Activated CD4-positive, alpha-beta T cell treated with anti-CD3 and anti-CD28 coated beads, Interleukin-2, amount 10 ng/mL, durations not matched to agents 7 days and 5 days (primary cell): ENCODE data around the gene CDC42EP1. TPM values are rescaled to one million over a fixed set of nuclear protein-coding genes. Genes with fewer than 3 reads are reported as not detected.
"Not testable (repeated sequence)": the region's sequence is repeated elsewhere in the genome, so short reads cannot be mapped to it uniquely, and the experiment has no call there.

Experiments used
- CTCF ChIA-PET: fragments of 350-600 bp; sonication (Branson Sonifier 250); formaldehyde crosslinking; loops from one replicate; lab custom pipeline; 2021; ENCODE audit warnings: antibody characterized with exemption; lab: Charles Lee
- POLR2A ChIA-PET: fragments of 350-600 bp; sonication (Branson Sonifier 250); formaldehyde crosslinking; loops from one replicate; lab custom pipeline; 2021; ENCODE audit warnings: antibody characterized with exemption; lab: Charles Lee
- DNase-seq: peaks from one replicate; pipeline ENCODE4 v3.0.0-alpha.2; 2020
- H3K27ac Mint-ChIP-seq: one replicate; pipeline ENCODE4 v1.8.0; 2021; ENCODE audit warnings: mild to moderate bottlenecking, moderate library complexity, mixed read lengths
- H3K27me3 Mint-ChIP-seq: one replicate; pipeline ENCODE4 v1.8.0; 2021; ENCODE audit warnings: mixed read lengths
- H3K36me3 Mint-ChIP-seq: one replicate; pipeline ENCODE4 v1.8.0; 2021; ENCODE audit warnings: low read depth, mixed read lengths
- H3K4me1 Mint-ChIP-seq: one replicate; pipeline ENCODE4 v1.8.0; 2021; ENCODE audit warnings: mixed read lengths
- H3K4me3 Mint-ChIP-seq: one replicate; pipeline ENCODE4 v1.8.0; 2021; ENCODE audit warnings: mild to moderate bottlenecking, moderate library complexity, mixed read lengths
- H3K9me3 Mint-ChIP-seq: one replicate; pipeline ENCODE4 v1.8.0; 2021; ENCODE audit warnings: mixed read lengths
- total RNA-seq, 2 experiments: library from RNA; stranded (reverse); gene quantifications; one replicate each; pipeline ENCODE4 v1.2.3, GENCODE V29; 2021

Gene CDC42EP1
- total RNA-seq, 2 experiments from 2014 or later: 0.30 TPM; not detected in 1

DNA sequence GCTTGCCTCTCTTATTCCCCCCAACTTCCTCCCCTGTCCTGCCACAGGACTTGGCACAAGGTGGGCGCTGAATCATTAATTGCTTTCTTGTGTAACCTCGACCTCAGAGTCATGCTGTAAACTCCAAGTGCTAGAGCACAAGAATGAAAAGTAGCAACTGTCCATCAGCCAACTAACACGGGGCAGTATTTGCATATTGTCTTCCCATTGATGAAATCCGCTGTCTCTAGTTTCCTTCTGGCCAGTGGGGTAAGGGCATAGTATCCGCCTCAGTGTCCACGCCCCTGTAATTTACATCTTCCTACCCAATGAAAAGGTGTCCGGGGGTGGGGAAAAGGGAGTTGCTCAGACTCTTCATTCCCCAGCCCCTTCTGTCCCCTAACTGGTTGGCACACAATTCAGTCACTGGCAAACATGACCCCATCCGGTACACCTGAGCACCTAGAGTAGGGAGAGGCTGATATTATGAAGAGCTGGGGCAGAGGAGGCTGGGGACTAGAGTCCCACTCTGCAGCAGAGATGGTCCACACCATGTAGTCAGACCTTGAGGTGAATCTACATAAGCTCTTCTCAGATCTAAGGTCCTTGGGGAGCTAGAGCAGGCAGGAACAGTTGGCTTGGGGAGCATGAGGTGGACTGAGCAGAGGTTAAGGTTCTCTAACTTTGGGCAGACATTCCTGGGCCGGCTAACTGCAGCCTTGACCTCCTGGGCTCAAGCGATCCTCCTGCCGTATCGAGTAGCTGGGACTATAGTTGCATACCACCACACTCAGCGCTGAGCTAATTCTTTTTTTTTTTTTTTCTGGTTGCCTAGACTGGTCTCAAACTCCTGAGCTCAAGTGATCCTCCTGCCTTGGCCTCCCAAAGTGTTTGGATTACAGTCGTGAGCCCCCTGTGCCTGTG is 41.5 kb downstream of the CDC42EP1 start:
- no peak for DNase-seq
- POLR2A ChIA-PET: no interaction called here
- peaks cover 3% of the 10 kb centered on the region for H3K36me3 Mint-ChIP-seq
- peaks cover 32% of the 10 kb centered on the region for H3K4me1 Mint-ChIP-seq
- H3K27ac Mint-ChIP-seq: no peak overlapping the region
- CTCF ChIA-PET: interaction anchor here (0.6 to 1.6 kb wide), 5 partner anchors 9 to 863 kb away, joined by 3 to 5 read pairs (median 4); no protein-coding TSS in a partner anchor
- H3K27me3 Mint-ChIP-seq: peaks cover 17% of the 10 kb centered on the region
- H3K9me3 Mint-ChIP-seq: no peaks in the 10 kb centered on the region
- no peak overlapping the region for H3K4me3 Mint-ChIP-seq

DNA sequence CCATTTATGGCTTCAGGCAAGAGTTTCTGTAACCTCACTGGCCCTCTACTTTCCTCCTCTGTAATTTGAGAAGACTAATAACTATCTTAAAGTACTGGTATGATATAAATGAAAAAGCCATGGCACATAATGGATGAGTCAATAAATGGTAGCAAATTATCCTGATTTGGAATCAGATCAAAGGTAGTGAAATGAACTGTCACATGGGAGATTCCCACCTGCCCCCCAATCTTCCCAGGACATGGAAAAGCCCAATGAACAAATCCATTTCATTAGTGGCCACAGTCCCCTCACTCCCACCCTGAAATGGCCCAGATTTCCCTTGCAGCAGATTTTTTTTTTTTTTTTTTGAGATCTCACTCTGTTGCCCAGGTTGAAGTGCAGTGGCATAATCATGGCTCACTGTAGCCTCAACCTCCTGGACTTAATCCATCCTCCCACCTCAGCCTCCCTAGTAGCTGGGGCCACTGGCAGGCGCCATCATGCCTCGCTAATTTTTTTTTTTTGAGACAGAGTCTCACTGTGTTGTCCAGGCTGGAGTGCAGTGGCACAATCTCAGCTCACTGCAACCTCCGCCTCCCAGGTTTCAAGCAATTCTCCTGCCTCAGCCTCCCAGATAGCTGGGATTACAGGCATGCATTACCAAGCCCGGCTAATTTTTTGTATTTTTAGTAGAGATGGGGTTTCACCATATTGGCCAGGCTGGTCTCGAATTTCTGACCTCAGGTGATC is 42.4 kb downstream of the CDC42EP1 start:
- DNase-seq, H3K36me3 Mint-ChIP-seq, POLR2A ChIA-PET, H3K4me3 Mint-ChIP-seq, H3K9me3 Mint-ChIP-seq: not testable (repeated sequence)
- H3K4me1 Mint-ChIP-seq: peaks cover 41% of the 10 kb centered on the region
- CTCF ChIA-PET: interaction anchor here (0.6 to 1.6 kb wide), 5 partner anchors 10 to 63 kb away, joined by 3 to 5 read pairs (median 4); no protein-coding TSS in a partner anchor
- peaks cover 17% of the 10 kb centered on the region for H3K27me3 Mint-ChIP-seq
- peak overlapping the region; percentile 66 for H3K27ac Mint-ChIP-seq

DNA sequence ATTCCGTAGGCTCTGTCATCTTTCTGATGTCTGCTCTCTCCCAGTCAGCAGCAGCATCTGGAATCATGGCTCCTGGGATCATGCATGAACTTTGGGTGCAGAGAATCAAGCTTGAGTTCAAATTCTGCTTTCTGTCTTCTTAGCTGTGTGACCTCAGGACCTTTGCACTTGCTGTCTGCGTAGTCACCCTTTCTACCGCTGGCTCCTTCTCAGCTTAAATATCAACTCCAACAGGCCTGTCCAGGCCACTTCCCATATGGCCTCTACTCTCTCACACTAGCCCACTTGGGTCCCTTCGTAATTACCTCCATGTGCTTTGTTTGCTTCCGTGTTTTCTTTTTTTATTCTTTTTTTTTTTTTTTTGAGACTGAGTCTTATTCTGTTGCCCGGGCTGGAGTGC is 43.8 kb downstream of the CDC42EP1 start:
- POLR2A ChIA-PET: no interaction called here
- Mint-ChIP-seq H3K4me3 (no peak overlapping the region), H3K27me3 (peaks cover 17% of the 10 kb centered on the region)

DNA sequence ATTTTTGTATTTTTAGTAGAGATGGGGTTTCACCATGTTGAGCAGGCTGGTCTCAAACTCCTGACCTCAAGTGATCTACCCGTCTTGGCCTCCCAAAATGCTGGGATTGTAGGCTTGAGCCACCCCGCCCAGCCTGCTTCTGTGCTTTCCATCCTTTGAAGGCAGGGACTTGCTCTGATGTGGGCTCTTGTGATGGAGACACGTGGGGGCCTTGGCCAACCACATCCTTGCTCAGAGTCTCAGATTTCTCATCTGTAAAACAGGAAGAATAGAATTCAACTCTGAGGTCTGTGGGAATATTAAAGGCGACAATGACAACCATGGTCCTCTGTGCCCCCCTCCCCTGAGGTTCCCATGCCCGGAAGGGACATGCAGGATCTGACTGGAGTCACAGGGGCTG is 44.6 kb downstream of the CDC42EP1 start:
- ChIA-PET POLR2A (interaction anchor here (0.5 kb wide), 1 partner anchor 81 kb away, joined by 3 read pairs; the partner anchor contains the start of gene NOL12), CTCF (interaction anchor here (0.7 to 5.2 kb wide), 8 partner anchors 8 to 353 kb away, joined by 3 to 89 read pairs (median 4); no protein-coding TSS in a partner anchor)
- H3K4me1 Mint-ChIP-seq: peaks cover 49% of the 10 kb centered on the region
- DNase-seq: peak; percentile 82
- peak overlapping the region; percentile 55 for H3K4me3 Mint-ChIP-seq
- peak overlapping the region; percentile 73 for H3K27ac Mint-ChIP-seq
- H3K27me3 Mint-ChIP-seq: peaks cover 15% of the 10 kb centered on the region
- H3K36me3 Mint-ChIP-seq: peaks cover 3% of the 10 kb centered on the region
- no peaks in the 10 kb centered on the region for H3K9me3 Mint-ChIP-seq

More for the DNA sequence above, 43.8 kb downstream of the CDC42EP1 start:
- CTCF ChIA-PET: interaction anchor here (0.7 to 1.8 kb wide), 5 partner anchors 12 to 352 kb away, joined by 3 to 7 read pairs (median 5); no protein-coding TSS in a partner anchor
- DNase-seq: no peak
- no peaks in the 10 kb centered on the region for H3K9me3 Mint-ChIP-seq
- H3K36me3 Mint-ChIP-seq: peaks cover 3% of the 10 kb centered on the region
- H3K27ac Mint-ChIP-seq: no peak overlapping the region
- H3K4me1 Mint-ChIP-seq: peaks cover 46% of the 10 kb centered on the region

DNA sequence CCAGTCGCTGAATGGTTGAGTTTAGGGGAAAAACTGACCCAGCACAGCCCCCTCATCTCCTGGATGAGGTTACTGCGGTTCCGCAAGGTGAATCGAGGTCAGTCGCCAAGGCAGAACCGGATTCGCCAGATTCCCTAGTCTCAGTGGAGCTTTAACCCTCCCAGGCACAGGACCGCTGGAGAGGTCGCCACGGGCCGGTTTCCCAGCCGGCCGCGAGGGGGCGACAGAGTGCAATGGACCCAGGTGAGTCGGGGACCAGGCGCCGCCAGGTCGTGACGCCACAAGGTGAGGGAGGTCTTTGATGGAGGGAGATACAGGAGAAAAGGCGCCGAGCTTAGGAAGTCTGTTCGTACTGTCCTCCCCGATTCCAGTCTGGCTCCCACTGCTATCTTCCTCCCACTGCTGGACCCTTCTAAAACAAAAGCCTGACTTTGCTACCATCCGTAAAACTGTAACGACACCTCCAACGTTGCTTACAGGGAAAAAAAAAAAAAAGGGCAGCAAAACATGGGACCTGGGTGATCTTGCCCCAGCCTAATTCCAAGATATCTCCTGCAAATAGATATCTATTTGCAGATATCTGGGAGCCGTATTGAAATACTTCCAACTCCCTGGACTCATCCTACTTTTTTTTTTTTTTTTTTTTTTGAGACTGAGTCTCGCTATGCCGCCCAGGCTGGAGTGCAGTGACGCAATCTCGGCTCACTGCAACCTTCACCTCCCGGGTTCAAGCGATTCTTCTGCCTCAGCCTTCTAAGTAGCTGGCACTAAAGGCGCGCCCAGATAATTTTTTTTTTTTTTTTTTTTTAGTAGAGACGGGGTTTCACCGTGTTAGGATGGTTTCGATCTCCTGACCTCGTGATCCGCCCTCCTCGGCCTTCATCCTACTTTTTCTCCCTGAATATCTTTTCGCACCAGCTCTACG is 47.0 kb downstream of the CDC42EP1 start:
- Mint-ChIP-seq H3K27me3 (peaks cover 8% of the 10 kb centered on the region), H3K9me3 (no peaks in the 10 kb centered on the region), H3K4me1 (peaks cover 59% of the 10 kb centered on the region), H3K4me3 (peak overlapping the region; percentile 68), H3K36me3 (peaks cover 3% of the 10 kb centered on the region), H3K27ac (peak overlapping the region; percentile 95)
- POLR2A ChIA-PET: interaction anchor here (1.9 kb wide), 1 partner anchor 15 kb away, joined by 10 read pairs; no protein-coding TSS in a partner anchor
- peak; percentile 88 for DNase-seq
- CTCF ChIA-PET: interaction anchor here (0.6 to 5.2 kb wide), 48 partner anchors 10 to 1209 kb away, joined by 3 to 89 read pairs (median 4); partner anchors contain the start of genes ANKRD54, GCAT, NOL12 and PDXP

DNA sequence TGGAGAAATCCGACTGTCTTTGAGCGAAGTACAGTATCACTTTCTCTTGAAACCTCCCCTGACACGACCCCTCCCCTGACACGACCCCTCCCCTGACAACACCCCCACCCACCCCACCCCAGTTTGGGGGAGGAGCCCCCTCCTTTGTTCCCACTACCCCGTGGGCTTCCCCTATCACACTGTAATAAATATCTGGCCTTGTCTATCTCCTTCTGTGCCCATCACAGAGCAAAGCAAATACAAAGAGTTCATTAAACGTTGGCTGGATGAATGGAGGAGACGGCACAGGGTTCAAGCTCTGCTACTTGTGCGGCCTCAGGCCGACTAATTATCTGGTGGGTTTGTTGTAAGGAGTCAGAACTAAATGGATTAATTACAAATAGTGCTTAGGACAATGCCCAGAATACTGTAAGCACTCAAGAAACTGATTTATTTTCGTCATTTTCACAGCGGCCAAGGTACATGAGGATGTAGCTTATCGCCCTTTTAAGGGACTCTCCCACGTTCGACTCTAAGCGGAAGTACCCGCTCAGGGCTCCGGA is 47.7 kb downstream of the CDC42EP1 start:
- peak; percentile 21 for DNase-seq
- POLR2A ChIA-PET: interaction anchor here (1.9 kb wide), 1 partner anchor 16 kb away, joined by 10 read pairs; no protein-coding TSS in a partner anchor
- peak overlapping the region; percentile 77 for H3K4me3 Mint-ChIP-seq
- H3K9me3 Mint-ChIP-seq: no peaks in the 10 kb centered on the region
- H3K27me3 Mint-ChIP-seq: peaks cover 2% of the 10 kb centered on the region
- H3K4me1 Mint-ChIP-seq: peaks cover 57% of the 10 kb centered on the region
- H3K36me3 Mint-ChIP-seq: peaks cover 3% of the 10 kb centered on the region
- CTCF ChIA-PET: interaction anchor here (0.7 to 5.2 kb wide), 25 partner anchors 10 to 1210 kb away, joined by 3 to 89 read pairs (median 5); partner anchors contain the start of genes ANKRD54, GCAT and NOL12
- peak overlapping the region; percentile 95 for H3K27ac Mint-ChIP-seq

DNA sequence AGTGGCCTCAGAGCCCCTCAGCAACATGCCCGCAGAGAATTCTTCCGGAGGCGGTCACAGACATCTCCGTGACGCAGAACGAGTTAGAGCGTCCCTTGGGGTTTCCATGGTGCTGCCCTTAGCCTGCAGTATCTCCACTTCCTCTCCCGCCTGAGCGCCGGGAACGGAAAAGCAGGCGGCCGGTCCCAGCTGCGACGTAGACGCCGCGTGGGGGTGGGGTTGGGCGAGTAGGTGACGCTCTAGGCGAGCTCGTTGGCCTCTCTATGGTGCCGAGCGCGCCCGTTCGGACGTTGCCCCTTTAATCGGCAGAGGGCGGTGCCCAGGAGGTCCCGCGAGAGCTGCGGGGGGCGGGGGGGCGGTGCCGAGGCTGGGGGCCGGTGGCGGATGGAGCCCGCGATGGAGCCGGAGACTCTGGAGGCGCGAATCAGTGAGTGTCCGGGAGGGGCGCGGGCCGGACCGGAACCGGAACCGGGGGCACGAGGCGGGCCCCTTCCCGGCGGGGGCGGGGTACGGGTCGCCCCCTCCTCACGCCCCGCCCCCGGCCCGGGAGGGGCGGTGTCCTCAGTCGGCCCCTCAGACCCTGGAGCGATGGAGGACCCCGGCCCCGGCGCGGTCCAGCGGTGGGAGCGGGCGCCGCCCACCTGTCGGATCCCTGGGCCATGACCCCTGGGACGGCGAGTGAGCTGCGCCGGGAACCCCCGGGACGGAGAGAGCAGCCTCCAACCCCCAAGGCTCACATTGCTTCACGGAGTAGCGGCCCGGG is 48.4 kb downstream of the CDC42EP1 start, which contains the start of gene GGA1:
Gene GGA1 (plus strand): TSS at position 358 of the 763 bp plus-strand sequence. CDS start 27 bp downstream, at position 385.
- Mint-ChIP-seq H3K27ac (peak within 1 kb of the TSS; percentile 95), H3K4me1 (peaks cover 58% of the 10 kb centered on the region), H3K36me3 (peaks cover 3% of the 10 kb centered on the region), H3K9me3 (no peaks in the 10 kb centered on the region), H3K27me3 (no peaks in the 10 kb centered on the region), H3K4me3 (peak within 1 kb of the TSS; percentile 90)
- peak; percentile 98 for DNase-seq
- POLR2A ChIA-PET: interaction anchor here (1.9 kb wide), 1 partner anchor 16 kb away, joined by 10 read pairs; no protein-coding TSS in a partner anchor
- CTCF ChIA-PET: interaction anchor here (0.9 to 5.2 kb wide), 23 partner anchors 9 to 367 kb away, joined by 3 to 89 read pairs (median 6); partner anchors contain the start of genes ANKRD54 and GCAT

DNA sequence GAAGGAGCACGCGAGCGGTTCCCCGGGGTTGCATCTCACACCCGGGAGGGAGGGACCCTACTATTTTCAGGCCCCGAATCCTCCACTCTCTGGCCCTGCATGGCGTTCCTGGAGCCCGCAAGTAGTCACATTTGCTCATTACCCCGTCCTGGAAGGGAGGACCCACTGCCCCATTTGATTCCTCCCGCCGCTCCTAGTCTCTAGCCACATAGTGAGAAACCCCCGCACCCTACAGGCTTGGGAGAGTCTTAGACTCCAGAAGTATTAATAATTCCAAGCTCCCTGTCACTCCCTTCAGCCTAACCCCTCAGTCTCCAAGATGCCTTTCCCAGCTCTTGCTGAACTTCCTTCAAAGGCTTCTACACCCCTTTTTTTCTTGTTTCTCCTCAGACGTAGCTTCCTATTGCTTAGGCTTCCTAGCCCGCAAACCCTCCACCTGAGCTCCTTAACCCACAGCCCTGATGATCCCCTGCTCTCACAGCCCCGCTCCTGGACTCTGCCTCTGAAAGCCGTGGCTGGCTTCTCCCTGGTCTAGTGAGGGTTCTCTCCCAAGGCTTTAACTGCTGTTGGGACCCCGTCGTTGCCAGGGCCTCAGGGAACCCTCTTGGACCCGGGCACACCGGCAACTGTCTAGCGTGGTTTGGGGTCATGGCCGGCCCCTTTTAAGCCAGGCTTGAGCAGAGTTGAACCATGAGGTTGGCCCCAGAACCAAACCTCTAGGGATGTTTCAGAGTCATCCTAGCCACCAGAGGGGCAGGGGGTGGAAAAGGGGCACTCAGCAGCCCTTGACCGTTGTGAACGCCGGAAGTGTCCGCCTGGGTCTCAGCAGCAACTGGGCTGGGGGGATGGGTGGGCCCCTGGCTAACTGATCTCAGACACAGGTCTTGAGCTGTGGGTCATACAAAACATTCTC is 49.2 kb downstream of the CDC42EP1 start:
- DNase-seq: no peak
- ChIA-PET POLR2A (interaction anchor here (1.9 kb wide), 1 partner anchor 17 kb away, joined by 10 read pairs; no protein-coding TSS in a partner anchor), CTCF (interaction anchor here (1.1 to 5.2 kb wide), 12 partner anchors 8 to 71 kb away, joined by 3 to 89 read pairs (median 10); no protein-coding TSS in a partner anchor)
- peaks cover 52% of the 10 kb centered on the region for H3K4me1 Mint-ChIP-seq
- H3K36me3 Mint-ChIP-seq: no peaks in the 10 kb centered on the region
- no peaks in the 10 kb centered on the region for H3K9me3 Mint-ChIP-seq
- peak overlapping the region; percentile 92 for H3K27ac Mint-ChIP-seq
- peak overlapping the region; percentile 90 for H3K4me3 Mint-ChIP-seq
- no peaks in the 10 kb centered on the region for H3K27me3 Mint-ChIP-seq

DNA sequence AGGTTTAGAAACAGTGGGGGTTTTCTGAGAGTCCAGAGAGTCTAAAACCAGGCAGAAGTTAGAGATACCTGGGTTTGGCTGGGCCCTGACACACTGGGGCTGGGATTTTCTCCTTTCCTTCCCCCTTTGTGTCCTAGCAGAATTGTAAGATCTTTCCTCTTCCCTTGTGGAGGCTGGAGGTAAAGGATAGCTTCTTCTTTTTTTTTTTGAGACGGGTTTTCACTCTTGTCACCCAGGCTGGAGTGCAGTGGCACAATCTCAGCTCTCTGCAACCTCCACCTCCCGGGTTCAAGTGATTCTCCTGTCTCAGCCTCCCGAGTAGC is 49.8 kb downstream of the CDC42EP1 start:
- POLR2A ChIA-PET, DNase-seq, H3K36me3 Mint-ChIP-seq: not testable (repeated sequence)

More for the DNA sequence above, 49.8 kb downstream of the CDC42EP1 start:
- H3K27ac Mint-ChIP-seq: peak overlapping the region; percentile 92
- H3K27me3 Mint-ChIP-seq, H3K9me3 Mint-ChIP-seq: not testable (repeated sequence)
- peak overlapping the region; percentile 90 for H3K4me3 Mint-ChIP-seq
- CTCF ChIA-PET: interaction anchor here (1.1 to 3.8 kb wide), 7 partner anchors 10 to 43 kb away, joined by 3 to 26 read pairs (median 8); no protein-coding TSS in a partner anchor
- peaks cover 47% of the 10 kb centered on the region for H3K4me1 Mint-ChIP-seq
